ENCODE results near the gene NDC1.

GRCh38 chr1:53811414-53811851 is 26.7 kb downstream of the NDC1 start:
- no peak for TF ChIP-seq CTCF (IDR thresholded peaks at IDR 0.05)
- no peak for TF ChIP-seq POLR2A (IDR thresholded peaks at IDR 0.05)

All from heart left ventricle (tissue), 13 donors.